Stimulated activated CD4-positive, alpha-beta T cell treated with anti-CD3 and anti-CD28 coated beads, Interleukin-15, amount 100 ng/mL, for 1 hour (primary cell): ENCODE measurements around the gene XCL1.

Experiments
- DNase-seq, 2 donors: peaks; one replicate each; pipeline ENCODE4 v3.0.0-alpha.2; 2020; ENCODE audit warnings: low read depth in 1 of 2, low spot score in 1 of 2

The XCL1 gene

GRCh38 chr1:168603501-168604110 lies 27.2 kb downstream of the XCL1 start:
- DNase-seq: peak; percentile 29 to 61

- DNase-seq: no peak
Observed at GRCh38 chr1:168605443-168605842, 29.0 kb downstream of the XCL1 start.

GRCh38 chr1:168606096-168606495 lies 29.7 kb downstream of the XCL1 start:
- DNase-seq: no peak

GRCh38 chr1:168607872-168608428 lies 31.5 kb downstream of the XCL1 start:
- DNase-seq: no peak

GRCh38 chr1:168608796-168609715 lies 32.7 kb downstream of the XCL1 start:
- DNase-seq: no peak

GRCh38 chr1:168609741-168610510 lies 33.5 kb downstream of the XCL1 start:
- DNase-seq: no peak

GRCh38 chr1:168613038-168613451 lies 36.6 kb downstream of the XCL1 start:
- no peak for DNase-seq

- no peak for DNase-seq
Observed at GRCh38 chr1:168613691-168614231, 37.4 kb downstream of the XCL1 start.

- DNase-seq: no peak
Observed at GRCh38 chr1:168614235-168614634, 37.8 kb downstream of the XCL1 start.

- DNase-seq: no peak
Observed at GRCh38 chr1:168615965-168616364, 39.6 kb downstream of the XCL1 start.

GRCh38 chr1:168617974-168618750 lies 41.8 kb downstream of the XCL1 start:
- DNase-seq: no peak

GRCh38 chr1:168618886-168619285 lies 42.5 kb downstream of the XCL1 start:
- no peak for DNase-seq

GRCh38 chr1:168621356-168621755 lies 45.0 kb downstream of the XCL1 start:
- no peak for DNase-seq

- DNase-seq: no peak
Observed at GRCh38 chr1:168623003-168623828, 46.8 kb downstream of the XCL1 start.

- no peak for DNase-seq
Observed at GRCh38 chr1:168623831-168624230, 47.4 kb downstream of the XCL1 start.

- DNase-seq: no peak
Observed at GRCh38 chr1:168626326-168626725, 49.9 kb downstream of the XCL1 start.

GRCh38 chr1:168627370-168627769 lies 51.0 kb downstream of the XCL1 start:
- DNase-seq: no peak

GRCh38 chr1:168628807-168629206 lies 52.4 kb downstream of the XCL1 start:
- DNase-seq: no peak

GRCh38 chr1:168629466-168629865 lies 53.1 kb downstream of the XCL1 start:
- DNase-seq: no peak
